Inflammatory macrophage (primary cell): ENCODE measurements around the gene KCNJ6.
A peak's percentile ranks its signal among the peaks of the same experiment; 100 is the strongest.
"Not testable (repeated sequence)": the region's sequence is repeated elsewhere in the genome, so short reads cannot be mapped to it uniquely, and the experiment has no call there.

Source experiments
- DNase-seq, 2 donors: peaks; one replicate each; pipeline ENCODE4 v3.0.0-alpha.2; 2020 to 2022

The KCNJ6 gene

GRCh38 chr21:37671381-37671780, 244.9 kb downstream of the KCNJ6 start:
- DNase-seq = no peak

- no peak for DNase-seq
Observed at GRCh38 chr21:37670883-37671282, 245.4 kb downstream of the KCNJ6 start.

GRCh38 chr21:37669249-37669648, 247.0 kb downstream of the KCNJ6 start:
- DNase-seq = no peak

GRCh38 chr21:37668462-37669239, 247.6 kb downstream of the KCNJ6 start:
- DNase-seq = no peak

- no peak for DNase-seq
Observed at GRCh38 chr21:37667380-37667779, 248.9 kb downstream of the KCNJ6 start.

GRCh38 chr21:37665230-37666024, 250.8 kb downstream of the KCNJ6 start:
- no peak for DNase-seq

GRCh38 chr21:37662227-37662626, 254.0 kb downstream of the KCNJ6 start:
- DNase-seq = not testable (repeated sequence)

GRCh38 chr21:37660709-37661108, 255.5 kb downstream of the KCNJ6 start:
- DNase-seq = no peak

GRCh38 chr21:37659874-37660273, 256.4 kb downstream of the KCNJ6 start:
- no peak for DNase-seq

- no peak for DNase-seq
Observed at GRCh38 chr21:37658817-37659458, 257.3 kb downstream of the KCNJ6 start.

GRCh38 chr21:37658121-37658816, 258.0 kb downstream of the KCNJ6 start:
- DNase-seq = no peak

GRCh38 chr21:37656899-37657298, 259.4 kb downstream of the KCNJ6 start:
- DNase-seq = no peak

- peak; percentile 65 to 83 for DNase-seq
Observed at GRCh38 chr21:37655611-37656300, 260.5 kb downstream of the KCNJ6 start.

GRCh38 chr21:37654596-37654995, 261.7 kb downstream of the KCNJ6 start:
- no peak for DNase-seq

- no peak for DNase-seq
Observed at GRCh38 chr21:37653201-37653600, 263.1 kb downstream of the KCNJ6 start.

- DNase-seq = no peak
Observed at GRCh38 chr21:37647781-37648180, 268.5 kb downstream of the KCNJ6 start.

- DNase-seq = not testable (repeated sequence)
Observed at GRCh38 chr21:37646761-37647160, 269.5 kb downstream of the KCNJ6 start.

- no peak for DNase-seq
Observed at GRCh38 chr21:37645848-37646247, 270.4 kb downstream of the KCNJ6 start.

GRCh38 chr21:37644636-37645035, 271.6 kb downstream of the KCNJ6 start:
- DNase-seq = no peak

GRCh38 chr21:37643862-37644261, 272.4 kb downstream of the KCNJ6 start:
- DNase-seq = not testable (repeated sequence)

- DNase-seq = no peak
Observed at GRCh38 chr21:37642493-37642892, 273.8 kb downstream of the KCNJ6 start.

- no peak for DNase-seq
Observed at GRCh38 chr21:37639756-37640155, 276.5 kb downstream of the KCNJ6 start.
